HG02571 (cell line): ENCODE data around the gene QARS1.

ENCODE experiments used
- ATAC-seq: cut with Tn5 transposase; IDR thresholded peaks from one replicate; pipeline ENCODE4 v1.9.1; 2021; ENCODE audit warnings: mild to moderate bottlenecking, moderate library complexity; ENCODE audit not compliant: unreplicated experiment

QARS1 gene

GRCh38 chr3:49104427-49105291 is at the start of gene QARS1:
QARS1 (minus strand) TSS chr3:49104757; CDS start chr3:49104733, 24 bp downstream.
- peak; percentile 82 for ATAC-seq

GRCh38 chr3:49153349-49153912 is 48.9 kb upstream of the QARS1 start:
- no peak for ATAC-seq

GRCh38 chr3:49151610-49152009 is 47.1 kb upstream of the QARS1 start:
- no peak for ATAC-seq

GRCh38 chr3:49148159-49148558 is 43.6 kb upstream of the QARS1 start:
- no peak for ATAC-seq

GRCh38 chr3:49140080-49140479 is 35.5 kb upstream of the QARS1 start:
- ATAC-seq: no peak

- ATAC-seq: no peak
Measured at GRCh38 chr3:49135499-49135898, 30.9 kb upstream of the QARS1 start.

- ATAC-seq: no peak
Measured at GRCh38 chr3:49134471-49135265, 30.1 kb upstream of the QARS1 start.

GRCh38 chr3:49133226-49133951 is 28.8 kb upstream of the QARS1 start:
- ATAC-seq: no peak

GRCh38 chr3:49132437-49133225 is 28.1 kb upstream of the QARS1 start, which contains the start of gene LAMB2:
LAMB2 (minus strand) TSS chr3:49133050; CDS start chr3:49132867, 183 bp downstream.
- ATAC-seq: no peak

- no peak for ATAC-seq
Measured at GRCh38 chr3:49132073-49132436, 27.5 kb upstream of the QARS1 start.

GRCh38 chr3:49131576-49131975 is 27.0 kb upstream of the QARS1 start:
- no peak for ATAC-seq

GRCh38 chr3:49131040-49131439 is 26.5 kb upstream of the QARS1 start:
- ATAC-seq: no peak

GRCh38 chr3:49124991-49125670 is 20.6 kb upstream of the QARS1 start:
- ATAC-seq: no peak

GRCh38 chr3:49124203-49124602 is 19.6 kb upstream of the QARS1 start:
- ATAC-seq: no peak

- no peak for ATAC-seq
Measured at GRCh38 chr3:49123687-49124086, 19.1 kb upstream of the QARS1 start.

GRCh38 chr3:49122886-49123545 is 18.5 kb upstream of the QARS1 start:
- ATAC-seq: no peak

GRCh38 chr3:49122451-49122850 is 17.9 kb upstream of the QARS1 start:
- no peak for ATAC-seq

- ATAC-seq: no peak
Measured at GRCh38 chr3:49122022-49122421, 17.5 kb upstream of the QARS1 start.

- ATAC-seq: no peak
Measured at GRCh38 chr3:49121132-49121736, 16.7 kb upstream of the QARS1 start.
